HepG2 (cell line): ENCODE results near the gene KHK. TPM values are rescaled to one million over a fixed set of nuclear protein-coding genes. Genes with fewer than 3 reads are reported as not detected.
A peak's percentile ranks its signal among the peaks of the same experiment; 100 is the strongest.

ENCODE experiments used
- CHCHD3 ChIP-seq: sonication (generic); formaldehyde crosslinking; IDR thresholded peaks from 2 replicates; pipeline ENCODE4 v1.8.0; 2022; ENCODE audit warnings: mild to moderate bottlenecking, missing genetic modification reagents, moderate library complexity
- EZH2 ChIP-seq: conservative IDR thresholded peaks from 2 replicates; pipeline ENCODE4 v1.6.1; 2012; ENCODE audit warnings: mild to moderate bottlenecking, low read depth, low read length, moderate library complexity
- HMGA1 ChIP-seq: sonication (generic); formaldehyde crosslinking; conservative IDR thresholded peaks from 2 replicates; pipeline ENCODE4 v1.4.0; 2020; ENCODE audit warnings: missing genetic modification reagents
- KDM6A ChIP-seq: IDR thresholded peaks from 2 replicates; pipeline ENCODE4 v1.6.1; 2016; ENCODE audit warnings: low read depth
- MTA3 ChIP-seq: sonication (generic); formaldehyde crosslinking; IDR thresholded peaks from 2 replicates; pipeline ENCODE4 v1.4.0; 2020; ENCODE audit warnings: missing genetic modification reagents
- NR2F2 ChIP-seq: IDR thresholded peaks from 2 replicates; pipeline ENCODE4 v1.6.1; 2012; ENCODE audit warnings: low read depth, inconsistent platforms, borderline replicate concordance
- SP4 ChIP-seq: sonication (generic); formaldehyde crosslinking; IDR thresholded peaks from 2 replicates; pipeline ENCODE4 v1.8.1; 2023; ENCODE audit warnings: mild to moderate bottlenecking, missing genetic modification reagents
- SRF ChIP-seq: IDR thresholded peaks from 2 replicates; pipeline ENCODE4 v1.6.1; 2011; ENCODE audit warnings: mild to moderate bottlenecking, low read depth, low read length, moderate library complexity
- SSRP1 ChIP-seq: IDR thresholded peaks from 2 replicates; pipeline ENCODE4 v1.6.1; 2016; ENCODE audit warnings: control low read depth
- TBL1XR1 ChIP-seq: fragments of 150-350 bp; IDR thresholded peaks from 2 replicates; pipeline ENCODE4 v1.6.1; 2014; ENCODE audit warnings: borderline replicate concordance, low read length; ENCODE audit not compliant: partially characterized antibody
- ZBTB38 ChIP-seq: sonication (generic); formaldehyde crosslinking; IDR thresholded peaks from 2 replicates; pipeline ENCODE4 v1.5.1; 2020; ENCODE audit warnings: mild to moderate bottlenecking, missing genetic modification reagents
- ZC3H4 ChIP-seq: sonication (generic); formaldehyde crosslinking; IDR thresholded peaks from 2 replicates; pipeline ENCODE4 v1.4.0; 2020; ENCODE audit warnings: missing genetic modification reagents, borderline replicate concordance
- ZNF329 ChIP-seq: sonication (generic); formaldehyde crosslinking; IDR thresholded peaks from 2 replicates; pipeline ENCODE4 v1.9.0; 2021; ENCODE audit warnings: low read depth, mild to moderate bottlenecking, missing genetic modification reagents
- ZNF335 ChIP-seq: sonication (generic); formaldehyde crosslinking; IDR thresholded peaks from 2 replicates; pipeline ENCODE4 v1.4.0; 2020; ENCODE audit warnings: missing genetic modification reagents
- ZNF33B ChIP-seq: sonication (generic); formaldehyde crosslinking; IDR thresholded peaks from 2 replicates; pipeline ENCODE4 v1.5.1; 2020; ENCODE audit warnings: mild to moderate bottlenecking, missing genetic modification reagents
- ZNF343 ChIP-seq: sonication (generic); formaldehyde crosslinking; IDR thresholded peaks from 2 replicates; pipeline ENCODE4 v1.4.0; 2020; ENCODE audit warnings: mild to moderate bottlenecking, missing genetic modification reagents
- ZNF549 ChIP-seq: sonication (generic); formaldehyde crosslinking; IDR thresholded peaks from 2 replicates; pipeline ENCODE4 v1.5.0; 2020; ENCODE audit warnings: missing genetic modification reagents
- ZNF792 ChIP-seq: IDR thresholded peaks from 2 replicates; pipeline ENCODE4 v1.6.1; 2016
- ZNF83 ChIP-seq: sonication (generic); formaldehyde crosslinking; IDR thresholded peaks from 2 replicates; pipeline ENCODE4 v1.4.0; 2020; ENCODE audit warnings: missing genetic modification reagents, mild to moderate bottlenecking, borderline replicate concordance
- polyA plus RNA-seq, 8 experiments: library from polyadenylated mRNA; depleted of rRNA in 3 of 8; stranded (reverse) in 7 of 8; unstranded in 1 of 8; fragments of >200 nt; fragmentation: Illumina TruSeq in 4 of 8; extraction: Trizol in 4 of 8; gene quantifications; 2 replicates each; pipeline versions ENCODE4 v1.2.1 to v1.2.3, GENCODE V29; 2011 to 2016; ENCODE audit warnings: low read depth in 4 of 8, missing spikeins in 1 of 8, mixed read lengths in 1 of 8; ENCODE audit not compliant: insufficient read depth in 1 of 8
- total RNA-seq, 5 experiments: library from RNA; depleted of rRNA; stranded (reverse); fragments of >200 nt; fragmentation: Illumina TruSeq; extraction: Trizol; gene quantifications; 2 replicates each; pipeline ENCODE4 v1.2.3, GENCODE V29; 2016; ENCODE audit warnings: low read depth in 1 of 5
- TF ChIP-seq, protein P1 (sequence below): sonication (generic); formaldehyde crosslinking; IDR thresholded peaks from 2 replicates; pipeline ENCODE4 v1.5.0; 2020; ENCODE audit warnings: mild to moderate bottlenecking, missing genetic modification reagents
- TF ChIP-seq, protein P2 (sequence below): sonication (generic); formaldehyde crosslinking; IDR thresholded peaks from 2 replicates; pipeline ENCODE4 v1.4.0; 2020; ENCODE audit warnings: mild to moderate bottlenecking, low read depth, missing genetic modification reagents
- TF ChIP-seq, protein P3 (sequence below): sonication (generic); formaldehyde crosslinking; IDR thresholded peaks from 2 replicates; pipeline ENCODE4 v1.4.0; 2020; ENCODE audit warnings: missing genetic modification reagents
- TF ChIP-seq, protein P4 (sequence below): sonication (generic); formaldehyde crosslinking; IDR thresholded peaks from 2 replicates; pipeline ENCODE4 v1.5.1; 2020; ENCODE audit warnings: missing genetic modification reagents, mild to moderate bottlenecking, borderline replicate concordance

Gene KHK
- total and polyA plus RNA-seq, 2 of the 13 experiments (the other 11 are each of a cell fraction or from before 2014, with no cell fraction given) = 40.9 to 99.2 TPM

DNA sequence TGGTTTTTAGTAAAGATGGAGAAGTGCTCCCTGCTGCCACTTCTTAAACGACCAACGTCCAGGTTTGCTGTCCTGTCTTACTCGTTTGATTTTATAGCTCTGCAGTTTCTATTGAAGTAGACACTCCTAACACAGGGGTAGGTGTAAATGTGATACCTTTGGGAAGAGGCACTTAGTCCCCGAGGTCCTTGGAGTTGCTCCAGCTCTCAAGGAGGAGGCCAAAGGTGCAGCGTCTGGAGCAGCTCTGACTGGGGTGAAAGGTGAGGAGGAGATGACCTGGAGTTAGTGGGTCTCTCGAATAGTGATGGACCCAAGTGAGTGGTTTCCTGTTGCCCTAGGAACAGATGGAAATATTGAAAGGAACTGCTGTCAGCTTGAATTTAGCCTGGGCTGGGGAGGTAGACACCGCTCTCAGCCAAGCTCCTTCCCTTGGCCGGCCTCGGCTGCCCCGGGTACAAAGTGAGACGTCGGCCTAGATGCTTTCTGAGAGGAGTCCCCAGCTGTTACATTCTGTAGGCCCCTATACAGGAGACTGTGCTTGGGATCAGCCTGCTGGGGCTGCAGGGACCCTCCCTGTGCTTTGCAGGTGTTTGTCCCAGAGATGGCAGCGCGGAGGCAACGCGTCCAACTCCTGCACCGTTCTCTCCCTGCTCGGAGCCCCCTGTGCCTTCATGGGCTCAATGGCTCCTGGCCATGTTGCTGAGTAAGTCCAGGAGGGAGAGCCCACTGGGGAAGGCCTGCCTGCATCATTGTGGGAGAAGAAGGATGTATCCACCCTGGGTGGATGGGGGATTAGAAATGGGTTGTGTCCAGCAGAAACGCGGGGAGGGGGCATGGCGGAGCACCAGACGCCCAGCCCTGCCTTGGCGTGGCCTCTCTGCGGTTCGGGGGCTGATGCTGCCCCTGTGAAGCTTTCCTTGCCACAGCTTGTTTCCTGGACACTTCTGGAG lies 5.4 kb downstream of the KHK start (continued):
- no peak for TF ChIP-seq SSRP1 (CRISPR knock-in tag)
- TF ChIP-seq ZNF335 (CRISPR knock-in tag) = no peak
- no peak for TF ChIP-seq ZC3H4 (CRISPR knock-in tag)
- peak; percentile 76 for TF ChIP-seq CHCHD3
- TF ChIP-seq, protein P1, sequence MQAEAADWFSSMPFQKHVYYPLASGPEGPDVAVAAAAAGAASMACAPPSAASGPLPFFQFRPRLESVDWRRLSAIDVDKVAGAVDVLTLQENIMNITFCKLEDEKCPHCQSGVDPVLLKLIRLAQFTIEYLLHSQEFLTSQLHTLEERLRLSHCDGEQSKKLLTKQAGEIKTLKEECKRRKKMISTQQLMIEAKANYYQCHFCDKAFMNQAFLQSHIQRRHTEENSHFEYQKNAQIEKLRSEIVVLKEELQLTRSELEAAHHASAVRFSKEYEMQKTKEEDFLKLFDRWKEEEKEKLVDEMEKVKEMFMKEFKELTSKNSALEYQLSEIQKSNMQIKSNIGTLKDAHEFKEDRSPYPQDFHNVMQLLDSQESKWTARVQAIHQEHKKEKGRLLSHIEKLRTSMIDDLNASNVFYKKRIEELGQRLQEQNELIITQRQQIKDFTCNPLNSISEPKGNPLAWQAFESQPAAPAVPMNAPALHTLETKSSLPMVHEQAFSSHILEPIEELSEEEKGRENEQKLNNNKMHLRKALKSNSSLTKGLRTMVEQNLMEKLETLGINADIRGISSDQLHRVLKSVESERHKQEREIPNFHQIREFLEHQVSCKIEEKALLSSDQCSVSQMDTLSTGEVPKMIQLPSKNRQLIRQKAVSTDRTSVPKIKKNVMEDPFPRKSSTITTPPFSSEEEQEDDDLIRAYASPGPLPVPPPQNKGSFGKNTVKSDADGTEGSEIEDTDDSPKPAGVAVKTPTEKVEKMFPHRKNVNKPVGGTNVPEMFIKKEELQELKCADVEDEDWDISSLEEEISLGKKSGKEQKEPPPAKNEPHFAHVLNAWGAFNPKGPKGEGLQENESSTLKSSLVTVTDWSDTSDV = peak; percentile 26; the same call in 1 of the 2 replicates
- TF ChIP-seq ZNF33B = no peak
- no peak for TF ChIP-seq TBL1XR1
- peak; percentile 87 for TF ChIP-seq ZBTB38
- TF ChIP-seq, protein P2, sequence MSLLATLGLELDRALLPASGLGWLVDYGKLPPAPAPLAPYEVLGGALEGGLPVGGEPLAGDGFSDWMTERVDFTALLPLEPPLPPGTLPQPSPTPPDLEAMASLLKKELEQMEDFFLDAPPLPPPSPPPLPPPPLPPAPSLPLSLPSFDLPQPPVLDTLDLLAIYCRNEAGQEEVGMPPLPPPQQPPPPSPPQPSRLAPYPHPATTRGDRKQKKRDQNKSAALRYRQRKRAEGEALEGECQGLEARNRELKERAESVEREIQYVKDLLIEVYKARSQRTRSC (CRISPR knock-in tag) = no peak
- TF ChIP-seq, protein P3, sequence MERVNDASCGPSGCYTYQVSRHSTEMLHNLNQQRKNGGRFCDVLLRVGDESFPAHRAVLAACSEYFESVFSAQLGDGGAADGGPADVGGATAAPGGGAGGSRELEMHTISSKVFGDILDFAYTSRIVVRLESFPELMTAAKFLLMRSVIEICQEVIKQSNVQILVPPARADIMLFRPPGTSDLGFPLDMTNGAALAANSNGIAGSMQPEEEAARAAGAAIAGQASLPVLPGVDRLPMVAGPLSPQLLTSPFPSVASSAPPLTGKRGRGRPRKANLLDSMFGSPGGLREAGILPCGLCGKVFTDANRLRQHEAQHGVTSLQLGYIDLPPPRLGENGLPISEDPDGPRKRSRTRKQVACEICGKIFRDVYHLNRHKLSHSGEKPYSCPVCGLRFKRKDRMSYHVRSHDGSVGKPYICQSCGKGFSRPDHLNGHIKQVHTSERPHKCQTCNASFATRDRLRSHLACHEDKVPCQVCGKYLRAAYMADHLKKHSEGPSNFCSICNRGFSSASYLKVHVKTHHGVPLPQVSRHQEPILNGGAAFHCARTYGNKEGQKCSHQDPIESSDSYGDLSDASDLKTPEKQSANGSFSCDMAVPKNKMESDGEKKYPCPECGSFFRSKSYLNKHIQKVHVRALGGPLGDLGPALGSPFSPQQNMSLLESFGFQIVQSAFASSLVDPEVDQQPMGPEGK (CRISPR knock-in tag) = no peak
- TF ChIP-seq HMGA1 (CRISPR knock-in tag) = no peak
- TF ChIP-seq ZNF343 (CRISPR knock-in tag) = no peak
- no peak for TF ChIP-seq SP4
- no peak for TF ChIP-seq SRF
- no peak for TF ChIP-seq MTA3
- TF ChIP-seq ZNF83 = no peak
- TF ChIP-seq ZNF792 (CRISPR knock-in tag) = no peak
- TF ChIP-seq, protein P4, sequence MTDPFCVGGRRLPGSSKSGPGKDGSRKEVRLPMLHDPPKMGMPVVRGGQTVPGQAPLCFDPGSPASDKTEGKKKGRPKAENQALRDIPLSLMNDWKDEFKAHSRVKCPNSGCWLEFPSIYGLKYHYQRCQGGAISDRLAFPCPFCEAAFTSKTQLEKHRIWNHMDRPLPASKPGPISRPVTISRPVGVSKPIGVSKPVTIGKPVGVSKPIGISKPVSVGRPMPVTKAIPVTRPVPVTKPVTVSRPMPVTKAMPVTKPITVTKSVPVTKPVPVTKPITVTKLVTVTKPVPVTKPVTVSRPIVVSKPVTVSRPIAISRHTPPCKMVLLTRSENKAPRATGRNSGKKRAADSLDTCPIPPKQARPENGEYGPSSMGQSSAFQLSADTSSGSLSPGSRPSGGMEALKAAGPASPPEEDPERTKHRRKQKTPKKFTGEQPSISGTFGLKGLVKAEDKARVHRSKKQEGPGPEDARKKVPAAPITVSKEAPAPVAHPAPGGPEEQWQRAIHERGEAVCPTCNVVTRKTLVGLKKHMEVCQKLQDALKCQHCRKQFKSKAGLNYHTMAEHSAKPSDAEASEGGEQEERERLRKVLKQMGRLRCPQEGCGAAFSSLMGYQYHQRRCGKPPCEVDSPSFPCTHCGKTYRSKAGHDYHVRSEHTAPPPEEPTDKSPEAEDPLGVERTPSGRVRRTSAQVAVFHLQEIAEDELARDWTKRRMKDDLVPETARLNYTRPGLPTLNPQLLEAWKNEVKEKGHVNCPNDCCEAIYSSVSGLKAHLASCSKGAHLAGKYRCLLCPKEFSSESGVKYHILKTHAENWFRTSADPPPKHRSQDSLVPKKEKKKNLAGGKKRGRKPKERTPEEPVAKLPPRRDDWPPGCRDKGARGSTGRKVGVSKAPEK (CRISPR knock-in tag) = no peak
- no peak for TF ChIP-seq ZNF549 (CRISPR knock-in tag)
- TF ChIP-seq KDM6A (CRISPR knock-in tag) = no peak
- no peak for TF ChIP-seq NR2F2
- TF ChIP-seq ZNF329 = 0 out of 2 replicates have a peak, but pooled peaks have one; percentile 6
- no peak for TF ChIP-seq EZH2
